ENCODE measurements around the gene AKAP7.
"Not testable (repeated sequence)": the region's sequence is repeated elsewhere in the genome, so short reads cannot be mapped to it uniquely, and the experiment has no call there.

The AKAP7 gene

GRCh38 chr6:131292145-131292938 lies 157.1 kb downstream of the AKAP7 start:
- no peak for DNase-seq (ENCODE audit: low read depth)

DNA sequence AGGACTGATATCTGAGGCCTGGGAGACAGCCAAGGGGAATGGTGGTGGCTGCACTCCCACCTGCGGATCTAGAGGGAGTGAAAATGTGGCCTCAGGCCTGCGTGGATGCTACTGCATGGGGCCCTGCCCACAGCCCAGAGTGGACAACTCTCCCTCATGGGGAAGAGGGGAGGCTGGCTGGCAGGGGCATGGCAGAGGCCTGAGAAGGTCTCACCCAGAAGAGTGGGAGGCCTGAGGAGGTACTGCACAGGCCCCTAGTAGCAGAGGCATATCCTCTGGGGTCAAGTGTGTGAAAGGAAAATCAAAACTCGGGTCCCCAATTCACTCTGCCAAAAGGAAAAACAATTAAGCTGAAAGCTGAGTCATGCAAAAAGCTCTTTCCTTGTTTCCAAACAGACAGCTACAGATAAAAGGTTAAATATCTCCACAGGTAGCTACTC lies 158.2 kb downstream of the AKAP7 start:
- DNase-seq (ENCODE audit: low read depth), result no peak

DNA sequence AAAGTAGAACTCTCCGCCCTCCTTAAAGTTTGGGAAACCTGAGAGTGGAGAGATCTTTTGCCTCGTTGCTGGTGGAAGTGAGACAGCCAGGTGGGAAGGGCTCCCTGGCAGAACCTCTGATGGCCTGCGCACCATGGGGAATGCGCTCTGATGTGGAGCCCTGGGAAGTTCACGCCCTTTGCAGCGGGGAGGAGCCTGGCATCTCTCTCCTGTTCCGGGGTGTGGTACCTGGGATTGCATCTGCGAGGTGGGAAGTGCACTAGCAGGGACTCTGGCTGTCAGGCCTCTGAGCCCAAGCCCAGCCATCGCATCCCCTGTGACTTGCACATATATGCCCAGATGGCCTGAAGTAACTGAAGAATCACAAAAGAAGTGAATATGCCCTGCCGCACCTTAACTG lies 159.8 kb downstream of the AKAP7 start:
- no peak for DNase-seq (ENCODE audit: low read depth)

- not testable (repeated sequence) for DNase-seq (ENCODE audit: low read depth)
Measured at GRCh38 chr6:131300826-131301225, 165.6 kb downstream of the AKAP7 start.

GRCh38 chr6:131303338-131303930 lies 168.2 kb downstream of the AKAP7 start:
- no peak for DNase-seq (ENCODE audit: low read depth)

GRCh38 chr6:131305037-131305850 lies 170.0 kb downstream of the AKAP7 start:
- DNase-seq (ENCODE audit: low read depth), result no peak

- DNase-seq (ENCODE audit: low read depth), result no peak
Measured at GRCh38 chr6:131309437-131309836, 174.2 kb downstream of the AKAP7 start.

DNA sequence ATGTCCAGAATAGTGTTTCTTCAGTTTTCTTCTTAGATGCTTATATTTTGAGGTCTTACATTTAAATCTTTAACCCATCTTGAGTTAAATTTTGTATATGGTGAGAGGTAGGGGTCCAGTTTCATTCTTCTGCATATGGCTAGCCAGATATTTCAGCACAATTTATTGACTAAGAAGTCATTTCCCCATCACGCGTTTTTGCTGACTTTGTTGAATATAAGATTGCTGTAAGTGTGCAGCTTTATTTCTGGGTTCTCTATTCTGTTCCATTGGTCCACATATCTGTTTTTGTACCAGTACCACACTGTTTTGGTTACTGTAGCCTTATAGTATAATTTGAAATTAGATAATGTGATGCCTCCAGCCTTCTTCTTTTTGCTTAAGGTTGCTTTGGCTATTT lies 179.6 kb downstream of the AKAP7 start:
- DNase-seq (ENCODE audit: low read depth), result no peak

- DNase-seq (ENCODE audit: low read depth), result no peak
Measured at GRCh38 chr6:131316654-131317053, 181.4 kb downstream of the AKAP7 start.

DNA sequence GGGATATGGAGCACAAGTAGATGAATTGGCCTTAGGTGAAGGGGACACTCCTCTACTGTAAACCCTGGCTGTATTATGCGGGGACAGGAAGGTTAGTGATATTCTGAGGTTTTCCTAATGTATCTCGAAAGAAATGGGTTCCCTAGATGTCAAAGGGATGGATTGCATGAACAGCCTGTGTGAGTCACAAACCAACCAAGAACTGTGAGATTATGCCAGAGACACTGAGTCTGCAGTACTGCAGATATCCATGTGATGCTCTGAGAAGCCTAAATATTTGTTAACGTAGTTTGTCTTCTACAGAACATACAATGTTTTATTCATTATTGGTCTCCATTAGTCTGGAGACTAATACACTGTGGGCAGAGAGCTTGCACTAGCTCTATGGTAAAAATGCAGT lies 182.2 kb downstream of the AKAP7 start:
- no peak for DNase-seq (ENCODE audit: low read depth)

- no peak for DNase-seq (ENCODE audit: low read depth)
Measured at GRCh38 chr6:131321589-131321988, 186.3 kb downstream of the AKAP7 start.

GRCh38 chr6:131322125-131322524 lies 186.9 kb downstream of the AKAP7 start:
- no peak for DNase-seq (ENCODE audit: low read depth)

DNA sequence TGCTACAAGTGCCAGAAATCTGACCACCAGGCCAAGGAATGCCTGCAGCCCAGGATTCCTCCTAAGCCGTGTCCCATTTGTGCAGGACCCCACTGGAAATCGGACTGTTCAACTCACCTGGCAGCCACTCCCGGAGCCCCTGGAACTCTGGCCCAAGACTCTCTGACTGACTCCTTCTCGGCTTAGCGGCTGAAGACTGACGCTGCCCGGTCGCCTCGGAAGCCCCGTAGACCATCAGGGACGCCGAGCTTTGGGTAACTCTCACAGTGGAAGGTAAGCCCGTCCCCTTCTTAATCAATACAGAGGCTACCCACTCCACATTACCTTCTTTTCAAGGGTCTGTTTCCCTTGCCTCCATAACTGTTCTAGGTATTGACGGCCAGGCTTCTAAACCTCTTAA lies 190.4 kb downstream of the AKAP7 start:
- DNase-seq (ENCODE audit: low read depth), result not testable (repeated sequence)

DNA sequence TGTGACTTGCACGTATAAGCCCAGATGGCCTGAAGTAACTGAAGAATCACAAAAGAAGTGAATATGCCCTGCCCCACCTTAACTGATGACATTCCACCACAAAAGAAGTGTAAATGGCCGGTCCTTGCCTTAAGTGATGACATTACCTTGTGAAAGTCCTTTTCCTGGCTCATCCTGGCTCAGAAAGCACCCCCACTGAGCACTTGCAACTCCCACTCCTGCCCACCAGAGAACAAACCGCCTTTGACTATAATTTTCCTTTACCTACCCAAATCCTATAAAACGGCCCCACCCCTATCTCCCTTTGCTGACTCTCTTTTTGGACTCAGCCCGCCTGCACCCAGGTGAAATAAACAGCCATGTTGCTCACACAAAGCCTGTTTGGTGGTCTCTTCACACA lies 193.5 kb downstream of the AKAP7 start:
- not testable (repeated sequence) for DNase-seq (ENCODE audit: low read depth)

DNA sequence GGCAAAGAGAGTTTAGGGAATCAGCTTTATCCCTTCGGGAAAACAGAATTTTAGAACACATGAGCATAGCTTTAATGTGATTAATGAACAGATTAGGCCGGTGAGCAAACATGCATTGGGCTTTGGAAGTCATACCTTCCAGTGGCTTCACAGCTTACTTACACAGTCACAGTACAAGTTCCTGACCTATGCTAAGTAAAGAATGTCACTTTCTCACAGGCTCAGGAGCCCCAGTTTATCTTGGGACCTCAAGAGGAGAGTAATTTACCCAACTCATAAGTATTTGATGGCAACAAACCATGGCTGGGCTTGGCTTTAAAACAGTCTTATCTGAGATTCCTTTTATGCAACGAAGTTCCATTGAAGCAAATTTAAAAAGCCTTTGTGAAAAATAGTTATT lies 195.9 kb downstream of the AKAP7 start:
- no peak for DNase-seq (ENCODE audit: low read depth)

DNA sequence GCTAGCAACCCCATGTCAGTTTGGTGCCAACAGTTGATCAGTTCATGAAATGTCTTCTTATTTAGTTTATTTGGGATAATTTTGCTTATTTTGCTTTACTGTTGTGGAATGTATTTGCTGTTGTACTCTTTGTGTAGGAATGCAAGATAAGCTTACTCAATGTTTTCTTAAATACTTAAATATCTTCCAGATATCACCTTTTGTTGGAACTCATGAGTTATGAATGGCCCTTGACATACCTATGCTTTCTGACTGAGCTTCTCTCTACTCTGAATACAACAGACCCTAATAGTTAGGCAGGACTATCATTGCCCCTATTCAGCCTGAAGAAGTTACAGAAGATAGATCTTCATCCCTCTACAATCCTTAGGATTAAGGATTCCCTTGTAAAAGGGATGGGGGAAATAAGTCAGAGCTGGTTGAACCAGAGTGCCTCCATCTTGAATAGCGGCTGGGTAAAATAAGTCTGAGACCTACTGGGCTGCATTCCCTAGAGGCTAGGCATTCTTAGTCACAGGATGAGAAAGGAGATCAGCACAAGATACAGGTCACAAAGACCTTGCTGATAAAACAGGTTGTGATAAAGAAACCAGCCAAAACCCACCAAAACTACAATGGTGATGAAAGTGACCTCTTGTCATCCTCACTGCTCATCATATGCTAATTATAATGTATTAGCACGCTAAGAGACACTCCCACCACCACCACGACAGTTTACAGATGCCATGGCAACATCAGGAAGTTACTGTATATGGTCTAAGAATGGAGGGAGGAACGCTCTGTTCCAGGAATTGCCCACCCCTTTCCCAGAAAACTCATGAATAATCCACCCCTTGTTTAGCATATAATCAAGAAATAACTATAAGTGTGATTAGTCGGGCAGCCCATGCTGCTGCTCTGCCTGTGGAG lies 196.9 kb downstream of the AKAP7 start:
- no peak for DNase-seq (ENCODE audit: low read depth)

Data from HS-5 (cell line).